ENCODE results near the gene CHPT1.
"Not testable (repeated sequence)": the region's sequence is repeated elsewhere in the genome, so short reads cannot be mapped to it uniquely, and the experiment has no call there.

Gene CHPT1

GRCh38 chr12:101729842-101730241, 32.4 kb downstream of the CHPT1 start:
- no peak for DNase-seq

DNA sequence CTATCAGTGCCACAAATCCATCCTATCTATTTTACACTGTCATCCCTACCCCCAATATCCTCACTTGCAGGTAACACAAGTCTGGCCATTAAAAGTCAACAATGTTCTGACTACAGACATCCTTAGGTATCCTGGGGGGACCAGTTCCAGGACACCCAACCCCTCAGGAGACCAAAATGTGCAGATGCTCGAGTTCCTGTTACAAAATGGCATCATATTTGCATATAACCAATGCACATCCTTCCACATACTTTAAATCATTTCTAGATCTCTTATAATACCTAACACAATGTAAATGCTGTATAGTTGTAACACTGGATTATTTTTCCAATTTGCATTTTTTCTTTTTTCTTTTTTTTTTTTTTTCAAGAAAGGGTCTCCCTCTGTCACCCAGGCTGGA, 34.9 kb downstream of the CHPT1 start:
- no peak for DNase-seq

DNA sequence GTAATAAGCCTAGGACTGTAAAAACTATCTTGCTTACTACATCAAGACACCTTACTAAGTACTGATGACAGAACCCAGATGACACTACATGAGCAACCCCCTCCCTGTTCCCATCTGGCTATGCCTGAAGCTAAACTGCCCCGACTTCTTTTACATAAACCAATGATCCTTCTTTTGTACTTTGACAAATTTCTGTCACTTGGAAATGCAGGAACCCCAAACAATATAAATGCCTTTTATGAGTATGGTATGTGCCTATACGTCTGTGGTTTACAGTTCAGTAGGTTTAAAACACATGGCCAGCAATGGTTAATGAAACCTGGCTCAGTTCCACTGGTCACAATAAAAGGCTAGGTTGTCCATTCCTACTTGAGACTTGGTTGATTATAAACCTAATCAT, 35.7 kb downstream of the CHPT1 start:
- no peak for DNase-seq

GRCh38 chr12:101734482-101734881, 37.0 kb downstream of the CHPT1 start:
- not testable (repeated sequence) for DNase-seq

- DNase-seq = no peak
Measured at GRCh38 chr12:101737476-101737875, 40.0 kb downstream of the CHPT1 start.

GRCh38 chr12:101738920-101739665, 41.7 kb downstream of the CHPT1 start, which contains the start of gene SYCP3:
TSS of gene SYCP3 (minus strand) at chr12:101739462. CDS start at chr12:101737935, 1,527 bp downstream.
- no peak for DNase-seq

GRCh38 chr12:101740566-101740965, 43.1 kb downstream of the CHPT1 start:
- no peak for DNase-seq

DNA sequence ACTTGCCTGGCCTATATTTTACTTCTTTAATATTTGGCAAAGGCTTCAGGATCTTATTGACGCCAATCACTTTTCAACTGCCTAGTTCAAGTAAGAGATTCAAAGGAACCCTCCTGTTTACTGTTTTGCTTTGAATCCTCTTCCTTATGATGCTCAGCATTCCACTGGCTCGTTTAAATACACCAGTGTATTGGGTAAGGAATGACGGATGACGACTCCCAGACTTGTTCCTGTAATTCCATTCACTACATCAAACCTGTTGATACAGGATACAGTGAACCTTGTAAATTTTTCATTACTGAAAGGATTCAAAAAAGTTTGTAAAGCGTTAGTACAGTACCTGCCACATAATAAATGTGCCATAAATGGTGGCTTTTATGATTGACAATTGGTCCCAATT, 43.5 kb downstream of the CHPT1 start:
- no peak for DNase-seq

DNA sequence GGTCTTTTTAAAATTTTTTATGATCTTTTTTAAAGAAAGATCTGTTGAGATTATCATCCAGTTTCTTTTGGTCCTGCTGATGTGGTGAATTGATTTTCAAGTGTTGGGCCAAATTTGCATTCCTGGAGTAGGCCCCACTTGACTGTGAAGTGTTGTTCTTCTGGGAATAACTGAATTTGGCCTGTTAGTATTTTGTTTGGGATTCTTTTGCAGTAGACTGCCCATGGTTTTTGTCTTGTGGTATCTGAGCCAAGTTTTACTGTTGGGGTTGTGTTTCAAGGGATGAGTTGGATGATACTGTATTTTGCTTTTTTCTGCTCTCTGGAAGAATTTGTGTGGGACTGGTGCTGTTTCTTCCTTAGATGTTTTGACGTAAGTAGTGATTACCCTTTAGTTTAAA, 45.8 kb downstream of the CHPT1 start:
- no peak for DNase-seq

DNA sequence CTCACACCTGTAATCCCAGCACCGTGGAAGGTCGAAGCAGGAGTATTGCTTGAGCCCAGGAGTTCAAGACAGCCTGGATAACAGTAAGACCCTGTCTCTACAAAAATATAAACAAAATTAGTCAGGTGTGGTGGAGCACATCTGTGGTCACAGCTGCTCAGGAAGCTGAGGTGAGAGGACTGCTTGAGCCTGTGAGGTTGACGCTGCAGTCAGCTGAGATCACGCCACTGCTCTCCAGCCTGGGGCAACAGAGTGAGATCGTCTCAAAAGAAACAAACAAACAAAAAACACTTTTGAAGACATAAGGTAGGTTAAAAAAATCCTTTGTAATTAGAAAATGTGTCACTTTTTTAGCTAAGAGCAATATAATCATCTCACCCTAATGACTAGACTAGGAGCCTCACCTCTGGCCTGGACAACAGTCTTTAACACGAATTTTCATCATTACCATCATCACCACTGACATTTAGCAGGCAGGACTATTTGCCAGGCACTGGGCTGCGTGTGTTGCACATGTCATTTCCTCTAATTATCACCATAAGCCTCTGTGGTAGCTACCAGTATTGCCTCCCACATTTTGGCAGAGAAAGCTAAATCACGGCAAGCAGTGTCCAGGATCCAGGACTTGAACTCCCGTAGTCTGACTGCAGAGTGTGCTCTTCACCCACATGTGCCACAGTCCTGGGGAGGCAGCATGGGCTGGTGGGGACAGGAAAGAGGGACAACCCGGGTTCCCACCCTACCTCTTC, 46.5 kb downstream of the CHPT1 start:
- no peak for DNase-seq

- DNase-seq = no peak
Measured at GRCh38 chr12:101745481-101745880, 48.0 kb downstream of the CHPT1 start.

DNA sequence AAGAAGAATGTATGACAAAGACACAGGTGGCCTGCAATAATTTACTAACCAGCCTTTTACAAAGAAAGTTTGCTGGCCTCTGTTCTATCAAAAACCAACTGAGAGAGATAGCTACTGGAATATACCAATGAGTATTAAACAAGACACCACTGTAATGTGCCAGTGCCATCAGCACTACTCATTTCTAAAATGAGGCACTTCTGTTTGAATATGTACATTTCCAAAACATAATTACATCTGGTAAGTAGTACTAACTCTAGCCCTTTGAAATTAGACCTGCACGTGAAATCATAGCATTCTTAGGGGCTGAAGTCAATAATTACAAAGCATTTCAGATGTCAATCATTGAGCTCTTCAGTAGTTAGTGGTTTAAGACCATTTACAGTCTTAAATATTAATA, 48.8 kb downstream of the CHPT1 start:
- no peak for DNase-seq

DNA sequence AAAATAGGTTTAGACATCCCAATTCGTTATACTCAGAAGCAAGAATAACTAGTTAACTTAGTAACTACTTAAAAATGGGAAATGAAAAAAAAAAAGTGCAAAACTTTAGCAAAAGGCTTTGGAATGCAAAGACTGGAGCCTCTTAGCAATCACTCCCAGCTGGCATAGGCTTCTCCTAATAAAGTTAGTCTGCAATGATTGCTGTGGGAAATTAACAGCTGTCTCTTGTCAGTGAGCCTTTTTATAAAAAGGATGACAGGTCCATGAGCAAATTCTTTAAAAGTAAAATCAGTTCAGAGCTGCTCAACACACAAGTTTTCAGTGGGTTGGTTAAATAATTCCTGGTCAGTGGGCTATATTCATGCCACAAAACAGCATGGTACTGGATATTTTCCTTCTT, 49.2 kb downstream of the CHPT1 start:
- no peak for DNase-seq

DNA sequence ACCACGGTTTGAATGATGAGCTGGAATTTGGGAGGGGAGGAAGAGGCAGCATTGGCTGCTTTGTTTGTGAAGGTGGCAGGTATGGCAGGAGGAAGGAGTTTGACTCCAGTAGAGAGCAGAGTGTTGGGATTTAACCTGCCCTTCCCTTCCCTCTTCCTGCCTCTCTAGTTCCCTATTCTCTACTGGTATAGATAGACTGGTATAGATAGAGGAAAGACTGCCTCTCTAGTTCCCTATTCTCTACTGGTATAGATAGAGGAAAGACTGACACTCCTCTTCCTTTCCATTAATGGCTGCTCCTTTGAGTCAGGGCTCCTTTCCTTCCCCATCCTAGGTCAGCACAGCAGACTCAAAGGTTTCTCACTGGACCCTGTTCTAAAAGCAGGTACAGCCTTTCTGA, 50.3 kb downstream of the CHPT1 start:
- DNase-seq = no peak

DNA sequence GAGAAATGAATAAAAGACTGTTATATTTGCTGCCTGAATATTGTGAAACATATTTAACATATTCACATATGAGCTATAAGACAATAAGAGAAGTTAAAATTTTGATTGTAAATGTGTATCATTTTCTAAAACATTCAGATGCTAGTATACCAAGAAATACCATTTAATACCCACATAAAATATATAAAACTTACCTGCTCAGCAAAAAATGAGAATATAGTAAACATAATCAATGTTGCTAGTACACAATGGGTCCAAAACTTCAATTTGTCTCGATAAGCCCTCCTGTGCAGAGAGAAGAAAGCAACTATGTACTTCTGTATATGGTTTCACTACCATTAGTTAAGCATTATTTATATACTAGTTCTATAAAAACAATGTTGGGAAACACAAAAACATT, 51.5 kb downstream of the CHPT1 start:
- DNase-seq = no peak

DNA sequence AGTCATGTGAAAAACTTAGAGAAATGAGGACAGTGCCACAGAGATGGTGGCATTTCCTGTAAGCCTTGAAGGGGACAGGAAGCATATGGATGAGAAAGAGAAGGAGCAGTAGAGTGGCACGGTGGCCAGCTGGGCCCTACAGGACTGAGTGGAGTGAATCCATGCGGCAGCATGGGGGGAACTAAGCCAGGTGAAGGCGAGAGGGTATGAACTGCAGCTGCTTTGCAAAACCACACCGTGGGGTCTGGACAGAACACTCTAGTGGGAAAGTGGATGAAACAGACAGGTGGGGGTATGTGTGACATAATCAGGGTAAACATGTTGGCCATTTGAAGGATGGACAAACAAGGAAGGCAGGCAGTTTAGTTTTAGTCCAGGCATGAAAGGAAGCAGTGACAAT, 52.2 kb downstream of the CHPT1 start:
- no peak for DNase-seq

DNA sequence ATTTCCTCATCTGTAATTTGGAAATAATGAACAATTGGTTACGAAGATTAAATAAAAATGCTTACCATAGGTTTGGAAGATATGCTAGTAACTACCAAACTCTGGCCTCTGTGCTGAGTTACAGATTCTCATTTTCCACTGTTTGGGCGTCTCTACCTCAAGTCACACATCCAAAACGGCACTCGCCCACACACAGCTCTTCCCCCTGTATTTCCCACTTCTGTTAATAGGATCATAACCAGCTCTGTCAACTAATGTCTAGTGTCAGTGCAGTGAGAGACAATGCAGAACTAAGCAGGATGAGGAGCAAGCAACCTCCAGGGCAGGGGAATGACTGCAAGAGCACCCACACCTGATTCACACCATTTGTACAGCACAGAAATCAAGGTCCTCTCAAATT, 52.7 kb downstream of the CHPT1 start:
- no peak for DNase-seq

GRCh38 chr12:101759396-101760047, 62.1 kb downstream of the CHPT1 start:
- no peak for DNase-seq

GRCh38 chr12:101761350-101761749, 63.9 kb downstream of the CHPT1 start:
- DNase-seq = no peak

GRCh38 chr12:101761781-101762180, 64.3 kb downstream of the CHPT1 start:
- no peak for DNase-seq

GRCh38 chr12:101763246-101763931, 65.9 kb downstream of the CHPT1 start:
- DNase-seq = no peak

DNA sequence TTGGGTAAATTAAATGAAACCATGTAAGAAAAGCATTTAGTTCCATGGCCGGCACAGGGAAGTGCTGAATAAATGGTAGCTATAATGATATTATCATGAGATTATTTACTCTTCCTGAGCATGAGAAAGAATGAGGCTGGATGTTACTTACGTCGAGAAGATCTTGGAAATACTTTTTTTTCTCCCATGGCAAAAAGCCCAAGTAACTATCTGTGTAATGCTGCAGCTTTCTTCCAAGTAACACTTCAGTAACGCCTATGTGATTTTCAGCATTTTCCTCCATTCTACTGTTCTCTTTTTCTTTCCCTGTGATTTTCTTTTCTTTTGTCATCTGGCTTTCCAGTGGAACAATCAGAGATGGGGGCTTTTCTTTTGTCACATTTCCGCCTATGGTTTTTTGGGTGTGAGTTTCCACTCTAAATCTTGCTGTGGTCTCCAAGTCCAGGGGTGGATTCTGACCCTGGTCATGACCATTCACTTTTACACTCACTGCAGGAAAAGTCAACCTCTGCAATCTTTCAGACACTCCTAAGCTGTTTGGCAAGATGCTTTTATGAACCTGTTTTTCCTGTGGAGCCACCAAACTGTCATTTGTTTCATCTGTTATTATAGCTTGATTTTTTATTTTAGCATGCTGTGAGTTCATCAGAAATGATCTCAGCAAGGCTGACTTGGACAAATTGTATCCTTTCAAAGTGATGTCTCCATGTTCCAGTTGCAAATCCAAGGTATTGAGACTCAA, 66.8 kb downstream of the CHPT1 start:
- no peak for DNase-seq

DNA sequence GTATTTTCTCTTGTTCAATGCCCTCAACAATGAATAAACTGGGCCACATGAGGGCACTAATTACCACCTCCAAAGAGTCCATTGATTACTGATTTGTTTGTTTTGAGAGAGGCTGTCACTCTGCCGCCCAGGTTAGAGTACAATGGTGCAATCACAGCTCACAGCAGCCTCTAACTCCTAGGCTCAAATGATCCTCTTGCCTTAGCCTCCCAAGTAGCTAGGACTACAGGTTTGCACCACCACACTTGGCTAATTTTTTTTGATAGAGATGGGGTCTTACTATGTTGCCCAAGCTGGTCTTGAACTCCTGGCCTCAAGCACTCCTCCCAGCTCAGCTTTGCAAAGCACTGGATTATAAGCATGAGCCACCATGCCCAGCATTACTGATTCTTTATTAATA, 70.1 kb downstream of the CHPT1 start:
- no peak for DNase-seq

Measured in stimulated activated CD4-positive, alpha-beta T cell treated with anti-CD3 and anti-CD28 coated beads, Interleukin-12 subunit alpha, Interleukin-12 subunit beta, amount 100 ng/mL, for 4 hours (primary cell).